ENCODE measurements around the gene PAQR3. TPM values are rescaled to one million over a fixed set of nuclear protein-coding genes. Genes with fewer than 3 reads are reported as not detected.

PAQR3 gene
- total RNA-seq, 1 donor from 2014 or later, result 9.5 TPM

DNA sequence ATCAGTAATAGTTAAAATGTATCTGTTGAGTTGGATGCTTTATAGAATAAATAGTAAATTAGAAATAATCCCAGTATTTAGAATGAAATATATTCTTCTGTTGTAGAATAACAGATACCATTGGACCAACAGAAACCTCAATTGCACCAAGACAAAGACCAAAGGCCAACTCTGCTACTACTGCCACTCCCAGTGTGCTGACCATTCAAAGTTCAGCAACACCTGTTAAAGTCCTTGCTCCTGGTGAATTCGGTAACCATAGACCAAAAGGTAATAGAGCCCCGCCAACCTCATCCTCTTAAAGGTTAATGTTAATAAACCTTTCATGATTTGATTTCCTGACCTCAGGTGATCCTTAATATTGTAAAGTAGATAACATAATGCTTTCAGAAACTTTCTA lies 73.8 kb downstream of the PAQR3 start:
- DNase-seq (ENCODE audit: low spot score), result no peak
- intact Hi-C loops (cut with DNase I), result loop anchor here (1.0 kb wide), 1 partner anchor 253 kb away; no protein-coding TSS in a partner anchor

DNA sequence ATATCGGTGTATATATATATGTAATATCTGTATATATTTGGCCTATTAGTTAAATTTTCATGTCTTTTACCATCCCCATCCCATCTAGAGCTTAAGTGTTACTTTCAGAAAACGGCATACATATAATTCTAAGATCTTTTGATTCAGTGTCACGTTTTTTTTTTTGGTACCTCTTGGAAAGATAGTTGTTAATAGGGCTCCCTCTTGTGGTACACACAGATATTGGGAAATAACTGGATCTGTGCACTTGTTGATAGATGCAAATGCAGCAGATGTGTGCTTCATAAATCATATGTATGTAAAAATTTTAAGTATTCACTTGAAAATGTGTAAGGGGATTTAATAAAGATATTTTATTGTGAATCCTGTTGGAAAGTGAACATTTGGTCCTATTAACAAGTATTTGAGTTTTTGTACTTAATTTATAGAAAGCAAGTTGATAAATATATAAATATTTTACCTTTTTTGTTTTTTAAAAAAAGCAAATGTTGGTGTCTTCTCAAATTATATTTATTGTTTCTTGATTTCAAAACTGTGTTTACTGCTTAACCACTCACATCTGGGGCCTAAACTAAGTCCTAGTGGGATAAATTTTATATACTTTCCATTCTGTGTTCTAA lies 74.7 kb downstream of the PAQR3 start:
- intact Hi-C loops (cut with DNase I), result loop anchor here (1.0 to 5.0 kb wide), 3 partner anchors 87 to 252 kb away; partner anchors contain the start of gene BMP2K
- no peak for DNase-seq (ENCODE audit: low spot score)

DNA sequence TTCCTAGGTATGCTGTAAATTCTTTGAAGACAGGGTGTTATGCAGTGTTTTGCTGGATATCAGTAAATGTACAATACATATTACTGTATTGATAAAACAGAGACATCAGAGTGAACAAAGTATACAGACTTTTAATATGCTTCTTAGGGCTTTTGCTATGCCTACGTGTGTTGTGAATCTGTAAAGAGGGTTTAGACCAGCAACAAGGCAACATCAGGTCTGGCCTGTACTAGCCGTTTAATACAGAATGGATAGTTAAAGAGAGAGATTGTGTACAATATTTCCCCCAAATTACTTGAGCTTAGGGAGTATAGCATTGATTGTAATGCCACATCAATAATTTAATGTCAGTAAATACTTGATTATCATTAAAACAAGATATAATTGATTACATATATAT lies 75.2 kb downstream of the PAQR3 start:
- no peak for DNase-seq (ENCODE audit: low spot score)
- intact Hi-C loops (cut with DNase I), result loop anchor here (5.0 kb wide), 2 partner anchors 87 to 232 kb away; partner anchors contain the start of gene BMP2K

- intact Hi-C loops (cut with DNase I), result loop anchor here (5.0 kb wide), 2 partner anchors 86 to 231 kb away; partner anchors contain the start of gene BMP2K
- no peak for DNase-seq (ENCODE audit: low spot score)
These were observed 75.9 kb downstream of the PAQR3 start for GRCh38 chr4:78863254-78863869.

- intact Hi-C loops (cut with DNase I), result loop anchor here (5.0 kb wide), 2 partner anchors 85 to 230 kb away; partner anchors contain the start of gene BMP2K
These were observed 76.9 kb downstream of the PAQR3 start for GRCh38 chr4:78862314-78862737.

More at GRCh38 chr4:78862314-78862737, 76.9 kb downstream of the PAQR3 start:
- no peak for DNase-seq (ENCODE audit: low spot score)

Other genes starting within 250 kb of the PAQR3 start
- 37.6 TPM for gene BMP2K, start 163.1 kb downstream of the PAQR3 start, total RNA-seq

All from cardiac septum (tissue), 1 donor.